Measurements from ENCODE around the gene ANKRD13D.

The ANKRD13D gene

GRCh38 chr11:67320691-67321090 lies 31.6 kb downstream of the ANKRD13D start:
- Histone ChIP-seq H3K4me1 (ENCODE audit: control insufficient read depth in 1 of 2, insufficient read depth in 2 of 2, low read length in 2 of 2) (peaks cover 0 to 2% of the 10 kb centered on the region in 2 experiments), H3K4me2 (ENCODE audit: low read length) (no peak overlapping the region), H2BK120ac (ENCODE audit: insufficient read depth, low read length, poor library complexity) (no peak overlapping the region), H3K36me3 (ENCODE audit: control insufficient read depth in 1 of 2, insufficient read depth in 2 of 2, low read length in 2 of 2) (no peaks in the 10 kb centered on the region), H4K12ac (ENCODE audit: low read depth, low read length) (no peak overlapping the region), H3K79me2 (ENCODE audit: control insufficient read depth, insufficient read depth, low read length, poor library complexity) (peaks cover 5% of the 10 kb centered on the region), H4K8ac (ENCODE audit: low read depth, low read length) (no peak overlapping the region), H2AK5ac (ENCODE audit: low read length) (no peak overlapping the region), H2BK12ac (ENCODE audit: low read length) (no peak overlapping the region), H3K18ac (ENCODE audit: low read length) (no peak overlapping the region), H3K9me3 (ENCODE audit: insufficient read depth, low read depth, low read length) (no peaks in the 10 kb centered on the region), H3K4ac (ENCODE audit: low read depth, low read length) (no peak overlapping the region), H2AFZ (ENCODE audit: insufficient read depth, low read length, poor library complexity) (no peak overlapping the region), H2BK5ac (ENCODE audit: low read depth, low read length, poor library complexity) (no peak overlapping the region), H3K27ac (ENCODE audit: low read depth, low read length) (no peak overlapping the region), H3K9ac (ENCODE audit: low read length) (no peak overlapping the region), H3K14ac (ENCODE audit: low read length) (no peak overlapping the region), H3K23ac (ENCODE audit: low read length) (no peak overlapping the region), H3K27me3 (ENCODE audit: insufficient read depth, low read length) (peaks cover 3% of the 10 kb centered on the region), H3K4me3 (ENCODE audit: low read depth, low read length) (no peak overlapping the region), H4K91ac (ENCODE audit: low read depth, low read length) (no peak overlapping the region), H3K79me1 (ENCODE audit: low read length) (peaks cover 7% of the 10 kb centered on the region)
- DNase-seq: no peak
- no CpG with 5 or more reads among the region's 2 CpGs for WGBS (ENCODE audit: extremely low coverage, insufficient coverage, insufficient read length)

GRCh38 chr11:67321313-67321871 lies 32.3 kb downstream of the ANKRD13D start:
- no peak overlapping the region for H3K9ac ChIP-seq (ENCODE audit: low read length)
- peaks cover 0 to 2% of the 10 kb centered on the region in 2 experiments for H3K4me1 ChIP-seq (ENCODE audit: control insufficient read depth in 1 of 2, insufficient read depth in 2 of 2, low read length in 2 of 2)
- no peak overlapping the region for H2BK12ac ChIP-seq (ENCODE audit: low read length)
- no peak overlapping the region for H3K4me3 ChIP-seq (ENCODE audit: low read depth, low read length)
- H3K9me3 ChIP-seq (ENCODE audit: insufficient read depth, low read depth, low read length): no peaks in the 10 kb centered on the region
- H3K79me2 ChIP-seq (ENCODE audit: control insufficient read depth, insufficient read depth, low read length, poor library complexity): peaks cover 5% of the 10 kb centered on the region
- H4K91ac ChIP-seq (ENCODE audit: low read depth, low read length): no peak overlapping the region
- no peaks in the 10 kb centered on the region for H3K36me3 ChIP-seq (ENCODE audit: control insufficient read depth in 1 of 2, insufficient read depth in 2 of 2, low read length in 2 of 2)
- H3K4me2 ChIP-seq (ENCODE audit: low read length): no peak overlapping the region
- no peak overlapping the region for H3K4ac ChIP-seq (ENCODE audit: low read depth, low read length)
- WGBS (ENCODE audit: extremely low coverage, insufficient coverage, insufficient read length): no CpG with 5 or more reads among the region's 6 CpGs
- H4K12ac ChIP-seq (ENCODE audit: low read depth, low read length): no peak overlapping the region
- no peak overlapping the region for H3K27ac ChIP-seq (ENCODE audit: low read depth, low read length)
- no peak overlapping the region for H2AK5ac ChIP-seq (ENCODE audit: low read length)
- no peak overlapping the region for H2BK5ac ChIP-seq (ENCODE audit: low read depth, low read length, poor library complexity)
- no peak for DNase-seq
- no peak overlapping the region for H3K23ac ChIP-seq (ENCODE audit: low read length)
- no peak overlapping the region for H3K18ac ChIP-seq (ENCODE audit: low read length)
- peaks cover 3% of the 10 kb centered on the region for H3K27me3 ChIP-seq (ENCODE audit: insufficient read depth, low read length)
- H2AFZ ChIP-seq (ENCODE audit: insufficient read depth, low read length, poor library complexity): no peak overlapping the region
- no peak overlapping the region for H3K14ac ChIP-seq (ENCODE audit: low read length)
- H2BK120ac ChIP-seq (ENCODE audit: insufficient read depth, low read length, poor library complexity): no peak overlapping the region
- no peak overlapping the region for H4K8ac ChIP-seq (ENCODE audit: low read depth, low read length)
- H3K79me1 ChIP-seq (ENCODE audit: low read length): peaks cover 7% of the 10 kb centered on the region

GRCh38 chr11:67322049-67322448 lies 32.9 kb downstream of the ANKRD13D start:
- no peak for DNase-seq

GRCh38 chr11:67323526-67323925 lies 34.4 kb downstream of the ANKRD13D start:
- Histone ChIP-seq H2BK120ac (ENCODE audit: insufficient read depth, low read length, poor library complexity) (no peak overlapping the region), H2AFZ (ENCODE audit: insufficient read depth, low read length, poor library complexity) (no peak overlapping the region), H3K27me3 (ENCODE audit: insufficient read depth, low read length) (no peaks in the 10 kb centered on the region), H3K4me2 (ENCODE audit: low read length) (no peak overlapping the region), H3K9me3 (ENCODE audit: insufficient read depth, low read depth, low read length) (no peaks in the 10 kb centered on the region), H3K14ac (ENCODE audit: low read length) (no peak overlapping the region), H3K18ac (ENCODE audit: low read length) (no peak overlapping the region), H4K8ac (ENCODE audit: low read depth, low read length) (no peak overlapping the region), H3K4ac (ENCODE audit: low read depth, low read length) (no peak overlapping the region), H4K12ac (ENCODE audit: low read depth, low read length) (no peak overlapping the region), H4K91ac (ENCODE audit: low read depth, low read length) (no peak overlapping the region), H3K27ac (ENCODE audit: low read depth, low read length) (no peak overlapping the region), H3K23ac (ENCODE audit: low read length) (no peak overlapping the region), H2BK12ac (ENCODE audit: low read length) (no peak overlapping the region), H3K9ac (ENCODE audit: low read length) (no peak overlapping the region), H3K4me1 (ENCODE audit: control insufficient read depth in 1 of 2, insufficient read depth in 2 of 2, low read length in 2 of 2) (no peaks in the 10 kb centered on the region), H2AK5ac (ENCODE audit: low read length) (no peak overlapping the region), H3K4me3 (ENCODE audit: low read depth, low read length) (no peak overlapping the region), H3K79me1 (ENCODE audit: low read length) (no peaks in the 10 kb centered on the region), H3K36me3 (ENCODE audit: control insufficient read depth in 1 of 2, insufficient read depth in 2 of 2, low read length in 2 of 2) (no peaks in the 10 kb centered on the region), H3K79me2 (ENCODE audit: control insufficient read depth, insufficient read depth, low read length, poor library complexity) (no peaks in the 10 kb centered on the region), H2BK5ac (ENCODE audit: low read depth, low read length, poor library complexity) (no peak overlapping the region)
- no peak for DNase-seq
- no CpG with 5 or more reads among the region's 7 CpGs for WGBS (ENCODE audit: extremely low coverage, insufficient coverage, insufficient read length)

More at GRCh38 chr11:67322049-67322448, 32.9 kb downstream of the ANKRD13D start:
- WGBS (ENCODE audit: extremely low coverage, insufficient coverage, insufficient read length): no CpG with 5 or more reads among the region's 3 CpGs
- Histone ChIP-seq H3K36me3 (ENCODE audit: control insufficient read depth in 1 of 2, insufficient read depth in 2 of 2, low read length in 2 of 2) (no peaks in the 10 kb centered on the region), H3K9me3 (ENCODE audit: insufficient read depth, low read depth, low read length) (no peaks in the 10 kb centered on the region), H2AFZ (ENCODE audit: insufficient read depth, low read length, poor library complexity) (no peak overlapping the region), H3K18ac (ENCODE audit: low read length) (no peak overlapping the region), H2BK12ac (ENCODE audit: low read length) (no peak overlapping the region), H2AK5ac (ENCODE audit: low read length) (no peak overlapping the region), H3K4me2 (ENCODE audit: low read length) (no peak overlapping the region), H3K9ac (ENCODE audit: low read length) (no peak overlapping the region), H4K12ac (ENCODE audit: low read depth, low read length) (no peak overlapping the region), H4K8ac (ENCODE audit: low read depth, low read length) (no peak overlapping the region), H3K14ac (ENCODE audit: low read length) (no peak overlapping the region), H3K4me1 (ENCODE audit: control insufficient read depth in 1 of 2, insufficient read depth in 2 of 2, low read length in 2 of 2) (peaks cover 0 to 2% of the 10 kb centered on the region in 2 experiments), H3K4ac (ENCODE audit: low read depth, low read length) (no peak overlapping the region), H3K4me3 (ENCODE audit: low read depth, low read length) (no peak overlapping the region), H3K27me3 (ENCODE audit: insufficient read depth, low read length) (peaks cover 3% of the 10 kb centered on the region), H3K79me2 (ENCODE audit: control insufficient read depth, insufficient read depth, low read length, poor library complexity) (peaks cover 4% of the 10 kb centered on the region), H4K91ac (ENCODE audit: low read depth, low read length) (no peak overlapping the region), H2BK5ac (ENCODE audit: low read depth, low read length, poor library complexity) (no peak overlapping the region), H3K79me1 (ENCODE audit: low read length) (peaks cover 5% of the 10 kb centered on the region), H2BK120ac (ENCODE audit: insufficient read depth, low read length, poor library complexity) (no peak overlapping the region), H3K27ac (ENCODE audit: low read depth, low read length) (no peak overlapping the region), H3K23ac (ENCODE audit: low read length) (no peak overlapping the region)
